CMK (cell line): Measurements from ENCODE around the gene GRK5.

Experiments used
- DNase-seq: peaks from one replicate; pipeline ENCODE4 v3.0.0-alpha.2; 2010; ENCODE audit warnings: low read depth

The GRK5 gene

DNA sequence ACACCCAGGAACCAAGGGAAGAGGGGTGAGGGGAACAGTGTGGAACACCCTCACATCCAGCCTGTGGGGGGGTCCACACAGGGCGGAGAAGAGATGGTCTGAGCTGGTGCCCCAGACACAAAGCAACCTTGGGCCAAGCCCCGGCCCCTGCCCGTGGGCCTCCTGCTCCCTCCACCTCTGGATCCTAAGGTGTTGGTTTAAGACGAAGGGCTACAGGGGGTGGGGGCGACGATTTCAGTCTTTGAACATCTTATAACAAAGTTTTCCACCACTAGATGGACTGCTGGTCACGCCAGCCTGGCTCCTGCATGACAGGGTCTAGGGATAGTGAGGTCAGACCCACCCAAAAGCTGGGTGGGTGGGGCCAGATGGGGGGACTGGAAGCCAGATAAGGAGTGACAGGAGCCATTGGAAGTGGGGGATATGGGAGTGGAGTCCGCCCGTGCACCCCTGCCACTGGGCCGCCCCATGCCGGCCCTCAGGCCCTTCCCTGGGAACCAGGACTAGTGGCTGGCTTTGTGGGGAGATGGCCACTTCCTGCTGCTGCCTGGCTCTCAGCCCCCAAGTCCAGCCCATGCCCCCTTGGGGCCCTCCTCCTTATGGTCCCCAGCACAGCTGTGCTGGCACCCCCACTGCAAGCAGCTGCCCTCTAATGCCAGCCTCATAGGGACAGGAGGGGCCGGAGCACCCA lies 236.7 kb downstream of the GRK5 start:
- no peak for DNase-seq

GRCh38 chr10:119444866-119445265 lies 237.5 kb downstream of the GRK5 start:
- no peak for DNase-seq

DNA sequence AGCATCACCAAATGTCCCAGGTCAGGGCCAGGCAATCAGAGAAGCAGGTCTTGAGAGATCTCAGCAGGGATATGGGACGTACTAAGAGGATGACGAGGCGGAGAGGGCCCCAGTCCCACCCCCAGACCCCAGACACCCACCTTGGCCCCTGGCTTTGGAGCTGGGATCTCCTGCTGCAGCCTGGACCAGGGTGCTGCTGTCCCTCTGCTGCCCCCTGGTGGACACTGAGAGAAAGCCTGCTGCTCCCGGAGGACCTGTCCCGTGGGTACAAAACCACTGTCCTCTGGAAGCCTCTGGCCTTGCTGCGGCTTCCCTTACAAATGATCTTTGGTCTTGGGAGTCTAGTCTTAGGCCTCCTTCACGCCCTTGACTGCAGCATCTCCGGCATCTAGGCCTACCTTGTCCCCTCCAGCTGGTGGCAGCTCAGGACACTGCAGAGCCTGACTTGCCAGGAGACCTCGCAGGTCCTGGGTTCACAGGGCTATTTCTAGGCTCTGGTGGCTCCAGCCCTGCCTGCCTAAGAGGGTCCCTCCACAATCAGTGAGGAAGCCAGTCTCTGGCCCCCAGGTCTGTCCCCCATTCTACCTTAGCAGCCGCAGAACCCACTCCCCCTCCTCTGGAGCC lies 238.1 kb downstream of the GRK5 start:
- peak; percentile 58 for DNase-seq

DNA sequence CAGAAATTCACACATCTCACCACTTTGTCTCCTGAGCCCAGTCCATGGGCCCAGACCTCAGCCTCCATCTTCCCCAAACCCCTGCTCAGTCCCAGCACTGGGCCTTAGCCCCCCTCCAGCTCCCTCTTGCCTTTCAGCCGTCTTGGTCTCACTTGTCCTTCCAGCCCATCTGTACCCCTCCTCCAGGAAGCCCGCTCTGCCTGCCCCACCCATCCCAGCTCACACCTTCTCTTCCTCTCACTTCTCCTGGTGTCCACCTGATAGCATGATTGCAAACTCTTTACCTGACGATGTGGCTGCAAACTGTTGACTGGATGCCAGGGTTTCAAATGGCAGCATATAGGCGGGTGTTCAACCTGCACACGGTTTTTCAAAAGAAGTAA lies 238.6 kb downstream of the GRK5 start:
- no peak for DNase-seq

- no peak for DNase-seq
Measured at GRCh38 chr10:119446441-119447277, 239.3 kb downstream of the GRK5 start.

DNA sequence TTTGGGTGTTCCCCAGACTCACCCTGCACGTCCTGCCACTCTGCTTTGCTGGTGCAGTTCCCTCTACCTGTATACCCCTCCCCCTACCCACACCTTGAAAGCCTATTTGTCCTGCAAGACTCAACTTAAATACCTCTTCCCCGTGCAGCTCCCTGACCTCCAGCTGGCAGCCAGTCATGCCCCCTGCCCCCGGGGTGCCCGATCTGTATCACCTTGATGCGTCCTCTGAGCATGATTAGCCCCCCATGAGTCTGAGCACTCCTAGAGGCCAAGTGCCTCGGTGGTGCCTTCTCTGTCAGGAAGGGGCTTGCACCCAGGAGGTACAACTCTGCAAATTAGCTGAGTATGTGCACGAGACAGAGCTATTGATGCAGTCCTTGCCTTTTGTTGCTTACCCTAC lies 240.1 kb downstream of the GRK5 start:
- DNase-seq: no peak

DNA sequence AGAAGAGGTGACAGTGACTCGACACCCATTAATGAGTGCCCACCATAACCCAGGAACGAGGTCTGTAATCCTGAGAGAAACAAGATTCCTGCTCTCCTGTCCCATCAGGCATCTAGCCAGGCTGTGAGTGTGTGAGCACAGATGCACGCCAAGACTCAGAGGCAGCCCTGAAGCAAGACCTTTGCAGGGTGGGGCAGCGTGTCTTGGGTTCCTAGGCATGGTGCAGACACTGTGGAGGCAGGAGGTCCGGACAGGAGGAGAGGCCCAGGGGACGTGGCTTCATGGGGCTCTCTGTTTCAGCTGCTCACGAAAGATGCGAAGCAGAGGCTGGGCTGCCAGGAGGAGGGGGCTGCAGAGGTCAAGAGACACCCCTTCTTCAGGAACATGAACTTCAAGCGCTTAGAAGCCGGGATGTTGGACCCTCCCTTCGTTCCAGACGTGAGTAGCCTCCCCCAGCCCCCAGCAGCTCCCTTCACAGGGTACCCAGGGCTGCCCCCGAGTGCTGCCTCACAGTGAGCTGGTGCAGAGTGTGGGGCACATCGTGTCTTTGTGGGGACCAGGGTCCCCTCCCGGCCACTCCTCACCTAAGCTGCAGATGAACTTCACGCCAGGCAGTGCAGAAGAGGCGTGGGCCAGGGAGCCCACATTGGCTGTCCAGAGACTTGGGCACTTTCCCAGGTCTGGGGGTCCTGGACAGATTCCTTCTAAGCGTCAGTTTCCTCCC lies 240.6 kb downstream of the GRK5 start:
- DNase-seq: no peak

- no peak for DNase-seq
Measured at GRCh38 chr10:119448628-119449584, 241.5 kb downstream of the GRK5 start.

GRCh38 chr10:119449760-119450461 lies 242.5 kb downstream of the GRK5 start:
- DNase-seq: no peak

DNA sequence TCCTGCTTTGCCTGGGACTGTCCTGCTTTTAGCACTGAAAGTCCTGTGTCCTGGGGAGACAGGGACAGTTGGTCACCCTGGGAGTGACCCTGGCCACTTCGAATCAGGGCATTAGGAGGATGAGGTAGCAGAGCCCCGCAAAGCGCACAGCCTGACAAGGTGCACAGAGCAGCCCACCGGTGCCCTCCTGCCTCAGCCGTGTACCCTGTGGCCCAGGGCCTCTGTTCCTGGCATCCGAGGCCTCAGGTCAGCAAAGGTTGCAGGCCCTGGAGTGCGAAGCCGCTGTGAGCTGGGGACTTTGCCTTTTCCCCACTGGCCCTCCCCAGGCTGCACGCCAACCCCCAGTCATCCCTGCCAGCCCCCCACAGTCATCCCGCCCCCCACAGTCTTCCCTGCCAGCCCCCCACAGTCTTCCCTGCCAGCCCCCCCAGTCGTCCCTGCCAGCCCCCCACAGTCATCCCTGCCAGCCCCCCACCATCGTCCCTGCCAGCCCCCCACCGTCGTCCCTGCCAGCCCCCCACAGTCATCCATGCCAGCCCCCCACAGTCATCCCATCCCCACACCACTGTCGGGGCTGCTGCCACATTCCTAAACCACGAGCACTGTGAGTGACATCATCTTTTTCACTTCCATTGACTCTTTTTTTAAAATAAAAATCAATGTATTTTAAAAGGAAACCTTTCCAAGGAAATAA lies 243.4 kb downstream of the GRK5 start:
- no peak for DNase-seq

- DNase-seq: no peak
Measured at GRCh38 chr10:119451300-119451896, 244.0 kb downstream of the GRK5 start.

DNA sequence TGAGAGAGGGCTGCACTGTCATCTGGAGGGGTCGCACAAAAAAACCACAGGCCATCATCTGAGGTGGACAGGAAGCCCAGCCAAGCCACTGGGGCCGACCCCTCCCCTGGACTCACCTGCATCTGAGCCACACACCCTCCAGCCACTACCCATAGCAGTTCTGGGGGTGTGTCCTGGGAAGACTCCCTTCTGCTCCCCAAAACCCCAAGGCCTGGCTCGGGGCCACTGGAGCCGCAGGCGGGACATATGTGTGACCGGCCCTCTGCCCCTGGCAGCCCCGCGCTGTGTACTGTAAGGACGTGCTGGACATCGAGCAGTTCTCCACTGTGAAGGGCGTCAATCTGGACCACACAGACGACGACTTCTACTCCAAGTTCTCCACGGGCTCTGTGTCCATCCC lies 245.0 kb downstream of the GRK5 start:
- no peak for DNase-seq

DNA sequence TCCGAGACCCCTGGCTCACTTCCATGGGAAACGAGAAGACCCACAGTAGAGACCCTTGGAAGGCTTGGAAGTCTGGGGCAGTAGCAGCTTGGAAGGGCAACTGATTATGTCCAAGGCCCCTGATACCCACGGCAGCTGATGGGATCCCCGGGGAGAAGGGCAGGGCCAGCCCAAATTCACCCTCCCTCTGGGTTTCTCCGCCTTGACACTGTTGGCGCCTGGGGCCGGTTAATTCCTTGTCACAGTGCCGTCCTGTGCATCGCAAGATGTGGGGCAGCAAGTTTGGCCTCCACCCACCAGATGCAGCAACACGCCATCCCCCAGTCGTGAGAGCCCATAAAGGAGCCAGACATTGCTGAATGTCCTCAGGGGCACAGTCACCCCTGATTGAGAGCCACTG lies 245.9 kb downstream of the GRK5 start:
- no peak for DNase-seq

DNA sequence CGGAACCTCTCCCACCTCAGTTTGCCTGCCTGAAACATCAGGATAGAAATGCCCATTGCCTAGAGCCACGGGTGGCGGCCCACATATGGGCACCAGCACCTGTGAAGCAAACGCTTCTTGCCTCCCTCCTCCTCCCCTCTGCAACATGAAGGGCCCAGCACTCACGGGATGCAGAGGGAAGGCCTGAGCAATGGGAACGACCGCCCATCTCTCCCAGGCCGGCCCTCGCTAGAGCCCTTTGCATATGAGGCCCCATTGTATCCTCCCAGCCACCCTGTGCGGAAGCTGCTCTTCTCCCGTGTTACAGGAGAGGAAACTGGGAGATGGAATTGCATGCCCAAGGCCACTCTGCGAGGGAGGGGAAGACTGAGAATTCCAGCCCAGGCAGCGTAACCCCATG lies 246.9 kb downstream of the GRK5 start:
- DNase-seq: no peak

DNA sequence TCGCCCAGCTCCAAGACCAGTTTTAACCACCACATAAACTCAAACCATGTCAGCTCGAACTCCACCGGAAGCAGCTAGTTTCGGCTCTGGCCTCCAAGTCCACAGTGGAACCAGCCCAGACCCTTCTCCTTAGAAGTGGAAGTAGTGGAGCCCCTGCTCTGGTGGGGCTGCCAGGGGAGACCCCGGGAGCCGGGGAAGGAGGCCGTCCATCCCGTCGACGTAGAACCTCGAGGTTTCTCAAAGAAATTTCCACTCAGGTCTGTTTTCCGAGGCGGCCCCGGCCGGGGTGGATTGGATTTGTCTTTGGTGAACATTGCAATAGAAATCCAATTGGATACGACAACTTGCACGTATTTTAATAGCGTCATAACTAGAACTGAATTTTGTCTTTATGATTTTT lies 247.6 kb downstream of the GRK5 start:
- no peak for DNase-seq

DNA sequence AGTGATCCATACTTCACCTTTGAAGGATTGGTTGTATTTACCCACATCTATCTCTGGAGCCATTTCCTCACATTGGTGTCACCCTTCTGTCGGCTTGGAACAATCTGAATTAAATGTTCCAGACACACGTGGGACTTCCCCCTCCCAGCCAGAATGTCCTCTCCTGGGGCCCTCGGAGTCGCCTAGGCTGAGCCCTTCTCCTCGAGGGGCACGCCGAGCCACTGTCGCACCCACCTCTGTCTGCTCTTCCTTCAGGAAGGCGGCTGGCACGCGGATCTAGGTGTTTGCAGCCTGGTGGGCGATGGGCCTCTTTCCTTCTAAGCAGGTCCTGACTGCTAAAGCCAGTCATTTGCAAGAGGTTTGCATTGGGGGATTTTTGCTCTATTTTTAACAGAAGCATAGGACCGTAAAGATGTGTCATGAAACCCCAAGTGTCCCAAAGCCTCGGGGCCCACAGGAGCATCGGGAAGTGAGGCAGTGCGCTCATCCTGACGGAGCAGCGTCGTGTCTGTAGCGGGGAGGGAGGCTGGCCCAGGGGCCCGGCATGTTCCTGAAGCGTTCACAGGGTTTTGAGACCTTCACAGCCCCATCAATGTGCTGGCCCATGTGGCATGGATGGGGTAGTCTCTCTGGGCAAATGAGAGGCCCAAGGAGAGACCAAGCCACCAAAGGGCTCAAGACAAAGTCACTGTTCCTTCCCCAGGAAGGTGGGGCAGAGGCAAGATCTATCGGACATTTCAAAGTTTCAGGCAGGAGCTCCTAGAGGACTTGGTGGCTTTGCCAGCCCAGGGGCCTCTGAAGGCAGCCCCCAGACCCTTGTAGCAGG lies 248.5 kb downstream of the GRK5 start:
- DNase-seq: no peak

- no peak for DNase-seq
Measured at GRCh38 chr10:119456435-119456810, 249.1 kb downstream of the GRK5 start.

GRCh38 chr10:119457966-119458766 lies 250.8 kb downstream of the GRK5 start:
- no peak for DNase-seq
